Measurements from ENCODE around the gene RBM33.

RBM33 gene

GRCh38 chr7:155750255-155751125 lies 106.0 kb downstream of the RBM33 start:
- Histone ChIP-seq H3K4me2 (peak overlapping the region in 2 of 11 experiments; percentile 15 to 43; a peak in 3 of 22 replicates), H3K27me3 (no peaks in the 10 kb centered on the region), H3K4me1 (peaks cover 0 to 83% (median 24%) of the 10 kb centered on the region in 10 experiments; a peak in 12 of 20 replicates), H4K20me1 (peaks cover 56 to 100% (median 95%) of the 10 kb centered on the region in 11 experiments; a peak in 21 of 22 replicates), H3K36me3 (peaks cover 24 to 100% (median 87%) of the 10 kb centered on the region in 11 experiments), H3K9ac (no peak overlapping the region), H3K4me3 (no peak overlapping the region), H3K9me3 (replicated peaks in 1 of 11) (no peaks in the 10 kb centered on the region), H3K27ac (no peak overlapping the region)
- no peak for TF ChIP-seq Cebpa-rat (IDR thresholded peaks at IDR 0.05)

- Histone ChIP-seq H3K4me3 (no peak overlapping the region), H3K27ac (no peak overlapping the region), H4K20me1 (peaks cover 47 to 99% (median 93%) of the 10 kb centered on the region in 11 experiments; a peak in 21 of 22 replicates), H3K4me1 (peaks cover 0 to 93% (median 30%) of the 10 kb centered on the region in 10 experiments; a peak in 14 of 20 replicates), H3K4me2 (peak overlapping the region in 2 of 11 experiments; percentile 77 to 85; a peak in 3 of 22 replicates), H3K9me3 (replicated peaks in 1 of 11) (peaks cover 0 to 1% (median 0%) of the 10 kb centered on the region in 11 experiments; a peak in 4 of 22 replicates), H3K27me3 (no peaks in the 10 kb centered on the region), H3K36me3 (peaks cover 15 to 93% (median 78%) of the 10 kb centered on the region in 11 experiments), H3K9ac (no peak overlapping the region)
- TF ChIP-seq Cebpa-rat (IDR thresholded peaks at IDR 0.05), result no peak
Measured at GRCh38 chr7:155751409-155751808, 106.9 kb downstream of the RBM33 start.

GRCh38 chr7:155752756-155753445 lies 108.4 kb downstream of the RBM33 start:
- Histone ChIP-seq H3K4me1 (peaks cover 0 to 100% (median 36%) of the 10 kb centered on the region in 10 experiments; a peak in 14 of 20 replicates), H3K9me3 (replicated peaks in 1 of 11) (peaks cover 5 to 16% (median 15%) of the 10 kb centered on the region in 11 experiments; a peak in 20 of 22 replicates), H3K4me3 (no peak overlapping the region), H3K4me2 (peak overlapping the region in 5 of 11 experiments; percentile 39 to 85 (median 63); a peak in 10 of 22 replicates), H3K27me3 (no peaks in the 10 kb centered on the region), H3K27ac (peak overlapping the region in 1 of 11 experiments; percentile 21; a peak in 3 of 22 replicates), H3K36me3 (peaks cover 12 to 93% (median 78%) of the 10 kb centered on the region in 11 experiments; a peak in 21 of 22 replicates), H3K9ac (no peak overlapping the region), H4K20me1 (peaks cover 39 to 93% (median 81%) of the 10 kb centered on the region in 11 experiments; a peak in 21 of 22 replicates)
- TF ChIP-seq Cebpa-rat (IDR thresholded peaks at IDR 0.05), result no peak

GRCh38 chr7:155753446-155753965 lies 109.0 kb downstream of the RBM33 start:
- H3K4me1 ChIP-seq, result peaks cover 0 to 98% (median 36%) of the 10 kb centered on the region in 10 experiments; a peak in 14 of 20 replicates

GRCh38 chr7:155754165-155754564 lies 109.7 kb downstream of the RBM33 start:
- no peak for TF ChIP-seq Cebpa-rat (IDR thresholded peaks at IDR 0.05)
- Histone ChIP-seq H3K9me3 (replicated peaks in 1 of 11) (peaks cover 5 to 28% (median 27%) of the 10 kb centered on the region in 11 experiments; a peak in 21 of 22 replicates), H3K4me1 (peaks cover 0 to 95% (median 36%) of the 10 kb centered on the region in 10 experiments; a peak in 14 of 20 replicates), H3K36me3 (peaks cover 24 to 93% (median 78%) of the 10 kb centered on the region in 11 experiments), H3K9ac (no peak overlapping the region), H3K4me2 (peak overlapping the region in 3 of 11 experiments; percentile 63 to 85 (median 77); a peak in 4 of 22 replicates), H3K27ac (no peak overlapping the region), H3K4me3 (no peak overlapping the region), H3K27me3 (no peaks in the 10 kb centered on the region), H4K20me1 (peaks cover 26 to 91% (median 68%) of the 10 kb centered on the region in 11 experiments; a peak in 21 of 22 replicates)

More at GRCh38 chr7:155753446-155753965, 109.0 kb downstream of the RBM33 start:
- Histone ChIP-seq H3K9me3 (replicated peaks in 1 of 11) (peaks cover 5 to 22% (median 21%) of the 10 kb centered on the region in 11 experiments; a peak in 21 of 22 replicates), H4K20me1 (peaks cover 33 to 93% (median 75%) of the 10 kb centered on the region in 11 experiments; a peak in 21 of 22 replicates), H3K27ac (peak overlapping the region in 1 of 11 experiments; percentile 21; a peak in 1 of 22 replicates), H3K4me2 (peak overlapping the region in 5 of 11 experiments; percentile 31 to 85 (median 63); a peak in 8 of 22 replicates), H3K4me3 (no peak overlapping the region), H3K36me3 (peaks cover 18 to 93% (median 78%) of the 10 kb centered on the region in 11 experiments), H3K27me3 (no peaks in the 10 kb centered on the region), H3K9ac (no peak overlapping the region)
- no peak for TF ChIP-seq Cebpa-rat (IDR thresholded peaks at IDR 0.05)

- H3K27me3 ChIP-seq, result no peaks in the 10 kb centered on the region
- peaks cover 5 to 37% (median 34%) of the 10 kb centered on the region in 11 experiments; a peak in 21 of 22 replicates for H3K9me3 ChIP-seq (replicated peaks in 1 of 11)
- no peak overlapping the region for H3K9ac ChIP-seq
- peaks cover 24 to 93% (median 77%) of the 10 kb centered on the region in 11 experiments for H3K36me3 ChIP-seq
- H3K4me3 ChIP-seq, result no peak overlapping the region
- H4K20me1 ChIP-seq, result peaks cover 19 to 82% (median 60%) of the 10 kb centered on the region in 11 experiments; a peak in 21 of 22 replicates
- peak overlapping the region in 2 of 11 experiments; percentile 69 to 74; a peak in 4 of 22 replicates for H3K27ac ChIP-seq
- H3K4me1 ChIP-seq, result peaks cover 4 to 92% (median 40%) of the 10 kb centered on the region in 10 experiments; a peak in 17 of 20 replicates
- no peak for TF ChIP-seq Cebpa-rat (IDR thresholded peaks at IDR 0.05)
- H3K4me2 ChIP-seq, result peak overlapping the region in 4 of 11 experiments; percentile 44 to 85 (median 78); a peak in 7 of 22 replicates
Measured at GRCh38 chr7:155755026-155755425, 110.6 kb downstream of the RBM33 start.

GRCh38 chr7:155756322-155756721 lies 111.9 kb downstream of the RBM33 start:
- Histone ChIP-seq H3K9ac (0 out of 22 replicates have a peak overlapping the region, but pooled peaks of 1 of the 11 experiments have one; percentile 4), H3K4me2 (peak overlapping the region in 6 of 11 experiments; percentile 11 to 80 (median 76); a peak in 12 of 22 replicates), H4K20me1 (peaks cover 19 to 71% (median 48%) of the 10 kb centered on the region in 11 experiments; a peak in 21 of 22 replicates), H3K4me1 (peaks cover 15 to 92% (median 53%) of the 10 kb centered on the region in 10 experiments), H3K27me3 (no peaks in the 10 kb centered on the region), H3K4me3 (peak overlapping the region in 1 of 10 experiments; percentile 21; a peak in 1 of 20 replicates), H3K9me3 (replicated peaks in 1 of 11) (peaks cover 5 to 50% (median 46%) of the 10 kb centered on the region in 11 experiments; a peak in 21 of 22 replicates), H3K27ac (peak overlapping the region in 7 of 11 experiments; percentile 3 to 74 (median 46); a peak in 13 of 22 replicates), H3K36me3 (peaks cover 27 to 92% (median 76%) of the 10 kb centered on the region in 11 experiments)
- no peak for TF ChIP-seq Cebpa-rat (IDR thresholded peaks at IDR 0.05)
